Lung (tissue), 12 donors: ENCODE measurements around the gene WIPI1. TPM values are rescaled to one million over a fixed set of nuclear protein-coding genes. Genes with fewer than 3 reads are reported as not detected.
A peak's percentile ranks its signal among the peaks of the same experiment; 100 is the strongest.

Source experiments
- ATAC-seq: fragments of 200-7000 bp; cut with Tn5 transposase; one replicate; pipeline ENCODE4 v1.9.1; 2020; ENCODE audit warnings: moderate number of reproducible peaks; ENCODE audit not compliant: insufficient read depth, low FRiP score
- DNase-seq, 3 donors: peaks; one replicate each; pipeline ENCODE4 v3.0.0-alpha.2; 2013 to 2017
- H3K27ac ChIP-seq, 2 donors: one replicate each; pipeline ENCODE4 v1.5.1; 2013; ENCODE audit warnings: mild to moderate bottlenecking in 2 of 2, moderate library complexity in 2 of 2, control low read depth in 1 of 2, inconsistent platforms in 1 of 2, low read depth in 1 of 2, low read length in 1 of 2
- H3K27me3 ChIP-seq, 3 donors: one replicate each; pipeline ENCODE4 v1.5.1; 2013; ENCODE audit warnings: low read length in 2 of 3; ENCODE audit not compliant: control insufficient read depth in 3 of 3, insufficient read depth in 3 of 3
- H3K36me3 ChIP-seq, 4 donors: one replicate each; pipeline ENCODE4 v1.5.1; 2013; ENCODE audit warnings: low read length in 4 of 4, mild to moderate bottlenecking in 1 of 4, moderate library complexity in 1 of 4; ENCODE audit not compliant: control insufficient read depth in 4 of 4, insufficient read depth in 4 of 4
- H3K4me1 ChIP-seq, 5 donors: one replicate each; pipeline ENCODE4 v1.5.1; 2013; ENCODE audit warnings: low read length in 5 of 5, mild to moderate bottlenecking in 2 of 5, moderate library complexity in 1 of 5; ENCODE audit not compliant: control insufficient read depth in 5 of 5, insufficient read depth in 5 of 5
- H3K4me3 ChIP-seq: one replicate; pipeline ENCODE4 v1.5.1; 2013; ENCODE audit warnings: mild to moderate bottlenecking, control low read depth, moderate library complexity
- H3K9ac ChIP-seq, 2 donors: one replicate each; pipeline ENCODE4 v1.5.1; 2013; ENCODE audit warnings: low read length in 2 of 2, control low read depth in 1 of 2; ENCODE audit not compliant: insufficient read depth in 1 of 2
- H3K9me3 ChIP-seq, 4 donors: one replicate each; pipeline ENCODE4 v1.5.1; 2013; ENCODE audit warnings: low read length in 3 of 4, mild to moderate bottlenecking in 1 of 4, moderate library complexity in 1 of 4; ENCODE audit not compliant: control insufficient read depth in 4 of 4, insufficient read depth in 3 of 4
- CTCF ChIP-seq: IDR thresholded peaks from 2 replicates; pipeline ENCODE4 v1.5.1; 2012; ENCODE audit warnings: mild to moderate bottlenecking; ENCODE audit errors: control extremely low read depth, extremely low read depth
- WGBS, 2 donors: extraction: QIAGEN DNeasy Blood & Tissue Kit; methylation state at CpG; one replicate each; pipeline ENCODE4 v1.1.7; 2013; 5-methylcytosine and 5-hydroxymethylcytosine counted together
- polyA plus RNA-seq, 2 donors: library from polyadenylated mRNA; stranded (reverse); fragments of 200-250 nt; gene quantifications; one replicate each; pipeline ENCODE4 v1.2.1, GENCODE V29; 2013
- total RNA-seq, 2 donors: library from RNA; depleted of rRNA in 1 of 2; stranded (reverse); fragments of >200 nt in 1 of 2; gene quantifications; one replicate each; pipeline ENCODE4 v1.2.1, GENCODE V29; 2014 to 2021
- donor health status: control.
- donor health status: control.
- donor health status: Bipolar disorder and iron deficiency.
- donor health status: healthy.
- donor health status: DM: yes; HTN: yes; CAD: no.

WIPI1 gene
- total and polyA plus RNA-seq, 4 donors: 30.4 to 58.5 (median 41.8) TPM

DNA sequence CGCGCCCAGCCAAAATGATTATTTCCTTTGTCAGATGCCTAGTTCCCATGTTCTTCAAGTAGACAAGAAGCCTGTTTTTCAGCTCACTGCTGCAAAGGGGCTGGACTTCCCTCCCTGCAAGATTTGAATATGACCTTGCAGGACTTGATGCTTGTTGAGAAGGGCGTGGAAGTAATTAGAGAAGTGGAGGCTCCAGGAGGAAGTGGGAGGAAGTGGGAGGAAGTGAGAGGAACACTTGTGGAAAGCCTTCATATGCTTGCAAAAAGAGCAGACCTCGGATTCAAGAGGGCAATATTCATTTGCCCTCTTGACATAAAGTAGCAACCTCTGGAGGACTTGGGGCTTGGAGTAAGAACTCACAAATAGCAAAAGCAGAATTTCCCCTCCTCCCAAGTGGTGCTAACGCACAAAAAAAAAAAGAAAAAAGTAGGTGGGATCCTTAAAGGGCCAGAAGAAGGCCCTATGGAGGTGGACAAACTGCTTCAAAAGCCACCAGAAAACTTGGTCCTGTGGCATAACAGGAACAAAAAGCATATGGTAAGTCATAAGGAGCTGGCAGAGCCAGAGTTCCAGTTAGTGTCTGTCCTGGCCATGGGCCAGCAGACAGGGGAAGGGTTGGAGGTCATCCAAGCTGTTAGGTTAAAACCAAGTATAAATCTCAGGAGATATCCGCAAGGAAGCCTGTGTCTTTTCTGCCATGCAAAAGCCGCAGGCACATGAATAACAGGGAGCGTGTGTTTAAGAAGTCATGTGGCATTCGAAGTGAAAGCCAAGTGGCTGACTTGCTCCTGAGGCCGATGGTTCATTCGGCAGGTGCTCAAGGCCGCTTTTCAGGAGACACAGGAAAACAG lies 34.3 kb upstream of the WIPI1 start:
- peak overlapping the region; percentile 10 to 82 for H3K27ac ChIP-seq
- H3K4me3 ChIP-seq: no peak overlapping the region
- DNase-seq (peak; percentile 19 to 61 (median 39)), ATAC-seq (peak; percentile 73)
- TF ChIP-seq CTCF: no peak
- H3K27me3 ChIP-seq: no peaks in the 10 kb centered on the region
- H3K4me1 ChIP-seq: peaks cover 0 to 15% (median 5%) of the 10 kb centered on the region in 5 donors
- no peak overlapping the region for H3K9ac ChIP-seq
- no peaks in the 10 kb centered on the region for H3K36me3 ChIP-seq
- H3K9me3 ChIP-seq: no peaks in the 10 kb centered on the region
- 29 to 40% methylated on average over 12 of the region's 12 CpGs for WGBS, 2 donors

DNA sequence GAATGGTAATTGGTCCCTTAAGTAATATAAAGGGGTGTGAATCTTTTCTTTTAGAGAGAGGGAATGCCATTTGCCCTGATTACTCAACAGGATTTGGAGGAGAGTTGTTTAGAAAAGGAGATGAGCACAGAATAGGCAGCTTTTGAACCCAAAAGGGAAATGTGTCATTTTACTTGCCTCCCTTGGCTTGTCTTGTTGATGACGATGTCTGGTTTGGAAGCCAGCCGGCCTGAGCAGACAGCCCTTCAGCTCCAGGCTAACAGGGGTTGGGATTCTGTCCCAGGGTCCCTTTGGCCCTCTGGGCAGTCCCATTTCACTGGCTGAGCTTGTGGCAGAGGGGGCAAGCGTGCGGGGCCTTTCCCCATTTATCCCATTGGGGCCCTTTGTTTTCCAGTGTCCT lies 32.6 kb upstream of the WIPI1 start:
- Histone ChIP-seq H3K36me3 (no peaks in the 10 kb centered on the region), H3K4me1 (peaks cover 0 to 15% (median 5%) of the 10 kb centered on the region in 5 donors), H3K9me3 (no peaks in the 10 kb centered on the region), H3K27ac (no peak overlapping the region), H3K4me3 (no peak overlapping the region), H3K27me3 (peaks cover 0 to 2% (median 0%) of the 10 kb centered on the region in 3 donors), H3K9ac (no peak overlapping the region)
- DNase-seq: peak in 1 of 3 donors; percentile 38
- no peak for ATAC-seq
- TF ChIP-seq CTCF: no peak
- 70 to 76% methylated on average over 4 of the region's 4 CpGs for WGBS, 2 donors

GRCh38 chr17:68484458-68484857 lies 27.2 kb upstream of the WIPI1 start:
- ATAC-seq (no peak), DNase-seq (no peak)
- TF ChIP-seq CTCF: no peak
- H3K36me3 ChIP-seq: no peaks in the 10 kb centered on the region
- no peaks in the 10 kb centered on the region for H3K4me1 ChIP-seq
- H3K27ac ChIP-seq: no peak overlapping the region
- H3K27me3 ChIP-seq: peaks cover 0 to 5% (median 5%) of the 10 kb centered on the region in 3 donors
- no peak overlapping the region for H3K9ac ChIP-seq
- no peak overlapping the region for H3K4me3 ChIP-seq
- no peaks in the 10 kb centered on the region for H3K9me3 ChIP-seq
- WGBS, 2 donors: 56 to 80% methylated on average over 2 of the region's 2 CpGs
